HG03025 (cell line): Measurements from ENCODE around the gene C1QTNF7.

Source experiments
- ATAC-seq: cut with Tn5 transposase; IDR thresholded peaks from one replicate; pipeline ENCODE4 v1.9.1; 2021; ENCODE audit warnings: mild to moderate bottlenecking, moderate library complexity; ENCODE audit not compliant: unreplicated experiment, low FRiP score

Gene C1QTNF7

DNA sequence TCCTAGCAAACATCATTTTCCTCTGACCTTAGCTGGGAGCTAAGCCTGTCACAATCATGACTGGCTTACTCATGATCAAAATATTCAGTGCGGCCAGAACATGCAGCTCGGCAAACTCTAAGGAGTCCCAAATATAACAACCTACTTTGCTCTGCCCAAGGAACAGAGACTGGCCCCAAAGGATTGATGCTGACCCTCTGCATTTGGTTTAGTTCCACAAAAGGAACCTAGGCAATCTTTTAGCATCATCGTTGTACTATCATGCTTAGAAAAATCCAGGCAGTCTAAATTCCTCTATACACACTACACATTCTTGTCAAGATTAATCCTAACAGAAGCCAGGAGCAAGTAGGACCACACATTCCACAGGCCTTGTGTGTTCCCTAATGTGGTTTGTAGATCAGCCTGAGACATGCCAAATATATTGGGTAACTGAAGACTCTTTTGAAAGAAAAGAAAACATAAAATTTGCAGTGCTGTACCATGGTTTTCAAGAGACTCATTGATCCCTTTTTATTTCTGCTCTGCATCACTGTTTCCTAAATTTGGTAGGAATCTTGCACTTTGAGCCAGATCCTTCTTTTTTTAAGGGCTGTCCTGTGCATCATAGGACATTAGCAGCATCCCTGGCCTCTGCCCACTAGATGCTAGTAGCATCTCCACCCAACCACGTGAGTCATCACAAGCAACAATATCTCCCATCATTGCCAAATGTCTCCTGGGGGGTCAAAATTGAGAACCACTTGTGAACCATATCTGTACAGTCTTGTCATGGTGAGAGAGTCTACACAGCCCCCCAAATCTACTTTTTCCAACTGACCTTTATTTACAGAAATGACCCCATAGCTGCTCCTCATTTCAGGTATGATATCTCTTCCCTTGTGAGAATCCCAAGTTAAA, 24.3 kb downstream of the C1QTNF7 start:
- no peak for ATAC-seq

DNA sequence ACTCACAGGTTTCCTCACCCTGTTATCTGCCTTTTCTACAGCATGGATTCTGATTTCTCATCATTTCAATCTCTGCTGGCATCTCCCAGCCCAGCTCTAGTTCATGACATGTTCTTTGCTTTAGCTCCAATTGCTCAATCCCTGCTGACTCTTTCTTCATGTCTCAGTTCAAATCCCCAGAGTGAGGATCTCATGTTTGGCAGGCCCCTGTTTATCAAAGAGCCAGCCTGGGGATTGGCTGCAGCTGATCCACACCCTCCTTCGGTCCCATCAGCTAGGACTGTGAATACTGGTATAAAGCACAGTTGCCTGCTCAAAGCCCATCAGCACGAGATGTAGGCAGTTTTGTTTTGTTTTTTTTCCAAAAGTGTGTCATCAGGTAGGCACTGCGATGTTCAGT, 27.5 kb downstream of the C1QTNF7 start:
- ATAC-seq: no peak

DNA sequence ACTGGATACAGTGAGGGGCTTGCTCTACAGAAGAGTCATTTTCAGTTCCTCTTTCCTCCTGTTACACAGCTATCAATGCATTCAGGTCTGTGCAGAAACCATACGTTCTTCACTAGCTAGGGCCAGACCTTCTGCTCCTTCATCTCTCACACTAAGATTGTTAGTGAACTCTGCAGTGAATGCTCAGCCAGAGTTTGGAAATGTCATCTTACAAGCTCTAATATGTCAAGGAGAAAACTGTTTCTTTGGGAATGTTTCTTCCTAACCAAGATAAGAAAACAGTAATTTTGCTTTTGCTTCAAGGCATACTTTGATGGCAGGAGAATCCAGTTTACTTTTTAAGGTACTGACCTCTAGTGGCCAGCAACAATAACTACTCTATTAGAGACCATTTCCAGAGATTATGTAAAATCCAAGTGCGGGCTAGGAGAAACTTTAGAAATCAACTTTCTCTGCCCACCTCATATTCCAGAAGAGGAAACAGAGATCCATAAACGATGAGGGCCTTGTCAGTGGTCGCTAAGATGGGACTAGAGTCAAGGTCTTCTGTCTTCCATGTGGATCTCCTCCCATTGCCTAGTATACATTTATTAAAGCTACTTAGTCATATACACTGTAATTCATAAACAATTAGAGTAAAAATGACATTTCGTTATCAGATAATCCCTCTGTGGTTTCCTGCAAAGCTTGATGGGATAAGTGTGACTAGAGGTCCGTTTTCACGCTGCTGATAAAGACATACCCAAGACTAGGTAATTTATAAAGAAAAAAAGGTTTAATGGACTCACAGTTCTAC, 29.8 kb downstream of the C1QTNF7 start:
- peak; percentile 95 for ATAC-seq

DNA sequence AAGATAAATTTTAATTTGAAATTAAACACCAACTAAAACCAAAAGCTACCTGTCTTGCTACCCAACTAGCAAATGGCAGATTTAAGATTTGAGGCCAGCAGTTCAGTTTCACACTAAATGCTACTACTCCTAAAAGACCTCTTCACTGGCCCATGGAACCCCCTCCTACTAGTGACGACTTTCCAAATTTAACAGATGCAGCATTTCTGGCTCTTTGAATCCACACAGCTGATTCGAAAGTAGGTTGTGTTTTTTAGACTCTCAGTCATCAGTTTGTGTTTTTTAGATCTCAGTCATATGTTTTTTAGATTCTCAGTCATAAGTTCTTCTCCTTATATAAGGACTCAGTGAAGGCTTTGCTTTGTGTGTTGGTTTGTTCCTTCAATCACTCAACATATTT, 30.8 kb downstream of the C1QTNF7 start:
- no peak for ATAC-seq

DNA sequence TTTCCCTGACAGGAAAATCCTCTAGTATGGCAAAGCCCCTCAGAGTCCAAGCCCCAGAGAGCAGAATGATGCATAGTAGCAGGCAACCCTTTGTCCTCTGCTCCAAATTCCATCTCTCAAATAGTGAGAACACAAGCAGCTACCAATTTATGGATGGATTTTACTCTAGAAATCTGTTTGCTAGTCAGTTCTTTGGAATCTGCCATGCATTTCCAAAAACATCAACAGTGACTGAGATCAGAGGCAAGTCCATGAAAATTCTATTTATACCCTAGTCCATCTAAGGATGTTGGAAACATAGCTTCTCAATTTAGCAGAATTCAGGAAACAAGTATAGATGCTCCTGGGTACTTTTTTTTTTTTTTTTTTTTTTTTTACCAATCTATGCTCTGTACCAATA, 31.9 kb downstream of the C1QTNF7 start:
- ATAC-seq: no peak

GRCh38 chr4:15466596-15466995, 38.8 kb downstream of the C1QTNF7 start:
- ATAC-seq: no peak

GRCh38 chr4:15469402-15470127, 41.7 kb downstream of the C1QTNF7 start, which contains the start of gene CC2D2A:
Gene CC2D2A (plus strand): TSS chr4:15469882. CDS start chr4:15475933, 6,051 bp downstream.
- no peak for ATAC-seq

DNA sequence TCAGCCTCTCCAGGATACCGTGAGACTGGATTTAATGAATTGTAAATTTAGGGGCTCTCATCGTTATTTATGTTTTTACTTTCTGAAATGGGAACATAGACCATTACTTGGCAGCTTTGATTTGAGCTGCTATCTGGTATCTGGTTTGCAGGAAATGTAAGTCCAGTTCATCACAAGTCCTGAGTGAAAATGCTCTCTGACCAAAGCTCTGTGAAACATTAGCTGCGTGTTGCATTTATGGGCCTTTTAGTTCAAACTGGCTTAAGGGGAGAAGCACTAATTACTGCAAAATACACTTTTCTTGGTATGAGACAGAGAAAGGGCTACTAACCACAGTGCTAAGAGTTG, 42.3 kb downstream of the C1QTNF7 start:
- ATAC-seq: no peak

- no peak for ATAC-seq
Observed at GRCh38 chr4:15476396-15476795, 48.6 kb downstream of the C1QTNF7 start.

- ATAC-seq: no peak
Observed at GRCh38 chr4:15478724-15479088, 50.9 kb downstream of the C1QTNF7 start.

DNA sequence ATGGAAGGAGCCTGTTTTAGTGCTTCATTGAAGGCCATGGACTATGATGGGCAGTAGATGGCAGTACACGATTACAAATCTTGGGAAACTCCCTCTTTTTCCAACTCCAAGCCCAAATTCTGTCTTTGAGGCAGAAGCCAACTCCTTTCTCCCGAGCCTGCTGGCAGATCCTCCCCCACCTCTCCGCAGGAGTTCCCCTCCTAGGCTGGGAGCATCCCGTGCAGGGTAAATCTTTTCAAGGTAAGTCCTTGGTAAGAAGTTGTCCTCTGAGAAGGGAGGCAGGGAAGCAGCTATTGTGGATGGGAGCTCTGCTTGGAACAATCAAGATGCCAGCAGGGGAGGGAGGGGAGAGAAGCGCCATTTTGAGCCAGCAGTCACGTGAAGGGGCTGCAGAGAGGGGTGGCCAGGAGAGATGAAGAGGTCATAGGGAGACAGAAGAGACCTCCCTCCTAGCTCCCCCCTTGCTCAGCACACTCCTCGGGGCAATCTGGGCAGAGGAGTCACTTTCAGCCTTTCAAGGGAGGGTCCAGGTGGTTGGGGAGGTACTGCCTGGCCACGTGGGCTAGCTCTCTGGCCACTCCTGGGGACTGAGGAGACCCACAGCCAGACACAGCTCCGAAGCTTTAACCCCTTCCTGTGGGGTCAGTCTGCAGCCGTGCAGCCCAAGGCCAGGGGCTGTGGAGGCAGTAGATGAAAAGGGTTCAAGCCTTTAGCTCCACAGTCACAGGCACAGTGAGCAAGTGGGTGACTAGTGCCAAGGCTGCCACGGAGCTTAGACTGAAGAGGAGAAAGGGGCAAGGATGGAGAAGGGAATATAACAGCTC, 51.5 kb downstream of the C1QTNF7 start:
- ATAC-seq: no peak

DNA sequence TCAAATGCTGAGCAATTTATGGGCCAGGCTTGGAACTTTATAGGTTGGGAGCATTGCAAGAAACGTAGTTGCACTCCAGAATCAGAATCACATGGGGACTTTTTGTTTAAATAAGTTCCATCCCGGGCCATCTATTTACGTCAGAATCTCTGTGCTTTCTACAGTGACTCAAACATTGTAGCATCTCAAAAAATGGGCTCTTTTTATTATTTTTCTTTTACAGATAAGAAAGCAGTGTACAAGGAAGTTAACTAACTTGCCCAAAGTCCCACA, 52.0 kb downstream of the C1QTNF7 start:
- ATAC-seq: no peak

GRCh38 chr4:15481961-15482745, 54.3 kb downstream of the C1QTNF7 start:
- no peak for ATAC-seq

DNA sequence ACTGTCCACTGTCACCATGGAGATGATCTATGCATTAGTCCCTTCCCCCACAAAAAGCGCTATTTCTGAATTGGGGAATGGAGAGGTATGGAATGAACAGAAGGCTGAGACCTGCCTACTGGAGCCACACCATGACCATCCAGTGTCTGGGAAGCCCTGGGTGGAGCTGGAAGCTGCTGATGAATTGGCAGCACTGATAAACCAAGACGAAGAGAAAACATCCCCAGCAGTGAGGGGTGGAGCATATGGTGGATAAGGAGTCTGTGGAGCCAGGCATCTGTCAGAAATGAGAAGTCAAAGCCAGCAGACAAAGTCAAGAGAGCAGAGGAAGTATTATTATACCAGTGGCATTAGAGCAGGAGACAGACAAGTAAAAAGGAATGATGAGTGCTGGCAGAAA, 55.0 kb downstream of the C1QTNF7 start:
- no peak for ATAC-seq

- no peak for ATAC-seq
Observed at GRCh38 chr4:15488136-15488535, 60.3 kb downstream of the C1QTNF7 start.

DNA sequence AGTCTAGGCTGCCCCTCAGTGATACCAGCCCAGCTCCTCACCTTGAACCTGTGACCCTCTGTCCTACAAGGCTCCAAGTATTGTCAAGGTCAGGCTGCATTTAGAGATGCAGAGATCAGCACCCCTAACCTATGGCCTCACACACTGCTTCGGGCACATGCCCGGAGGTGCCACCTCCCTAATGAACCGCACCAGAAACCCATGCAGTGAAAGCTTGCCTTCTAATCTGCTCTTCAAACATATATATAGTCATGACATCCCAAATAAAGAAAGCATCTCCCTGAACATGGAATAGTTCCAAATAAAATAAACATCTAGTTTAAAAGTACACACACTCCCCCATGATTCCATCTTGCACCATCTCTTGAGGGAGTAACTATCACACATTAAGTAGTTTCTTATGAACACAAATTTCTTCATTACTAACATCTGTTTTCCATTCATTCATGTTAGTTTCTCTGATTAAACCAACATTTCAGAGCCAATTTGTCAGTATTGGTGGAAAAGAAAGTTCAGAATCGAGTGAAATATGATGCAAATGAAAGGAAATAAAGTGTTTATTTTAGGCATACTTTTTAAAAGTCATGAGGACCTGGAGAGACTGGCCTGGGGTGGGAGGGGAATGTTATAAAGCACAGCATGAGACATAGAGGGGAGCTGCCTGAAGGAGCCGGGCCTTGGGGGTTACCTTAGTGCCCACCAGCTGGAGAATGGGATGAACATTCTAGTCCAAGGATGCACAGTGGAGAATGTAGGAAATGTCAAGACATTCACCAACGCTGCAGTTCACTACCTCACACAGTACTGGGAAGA, 61.0 kb downstream of the C1QTNF7 start:
- ATAC-seq: no peak

DNA sequence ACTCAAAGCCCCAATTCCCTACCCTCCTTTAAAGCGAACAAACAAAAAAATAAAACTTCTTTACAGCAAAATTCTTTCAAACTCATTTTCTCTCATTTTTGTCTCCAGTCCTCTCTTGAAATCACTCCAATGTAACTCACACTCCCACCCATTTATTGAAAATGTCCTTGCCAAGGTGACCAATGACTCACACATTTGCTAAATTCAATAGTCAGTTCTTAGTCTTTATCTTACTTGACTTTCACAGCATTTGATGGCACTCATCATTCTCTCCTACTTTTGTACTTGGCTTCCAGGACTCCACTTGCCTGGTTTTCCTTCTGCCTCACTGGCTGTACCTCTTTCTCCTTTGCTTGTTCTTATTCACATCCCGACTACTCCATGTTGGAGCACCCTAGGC, 61.7 kb downstream of the C1QTNF7 start:
- ATAC-seq: no peak

GRCh38 chr4:15493411-15493810, 65.6 kb downstream of the C1QTNF7 start:
- no peak for ATAC-seq

DNA sequence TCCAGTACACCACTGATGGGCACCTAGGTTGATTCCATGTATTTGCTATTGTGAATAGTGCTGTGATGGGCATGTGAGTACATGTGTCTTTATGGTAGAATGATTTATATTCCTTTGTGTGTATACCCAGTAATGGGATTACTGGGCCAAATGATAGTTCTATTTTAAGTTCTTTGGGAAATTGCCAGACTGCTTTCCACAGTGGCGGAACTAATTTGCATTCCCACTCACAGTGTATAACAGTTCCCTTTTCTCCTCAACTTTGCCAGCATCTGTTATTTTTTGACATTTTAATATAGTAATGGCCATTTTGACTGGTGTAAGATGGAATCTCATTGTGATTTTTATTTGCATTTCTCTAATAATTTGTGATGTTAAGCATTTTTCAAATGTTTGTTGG, 67.8 kb downstream of the C1QTNF7 start:
- ATAC-seq: no peak
